HCT116 (cell line): ENCODE measurements around the gene PLOD2. TPM values are rescaled to one million over a fixed set of nuclear protein-coding genes. Genes with fewer than 3 reads are reported as not detected.

Source experiments
- ATAC-seq: fragments of 200-7000 bp; cut with Tn5 transposase; 2 replicates; pipeline ENCODE4 v1.9.1; 2020; ENCODE audit warnings: mild to moderate bottlenecking, moderate library complexity
- BruUV-seq: library from RNA; stranded (reverse); fragments of 400-500 nt; replicated peaks from 2 replicates; lab custom pipeline; 2021; lab: Mats Ljungman, UMichigan
- CTCF ChIA-PET: fragments of 300-600 bp; sonication (Branson Sonifier 250); formaldehyde crosslinking; loops from one replicate; lab custom pipeline; 2021; ENCODE audit warnings: antibody characterized with exemption; lab: Charles Lee
- POLR2A ChIA-PET: fragments of 300-600, 350-600 bp; sonication (Branson Sonifier 250); formaldehyde crosslinking; loops from one replicate; lab custom pipeline; 2021; ENCODE audit warnings: antibody characterized with exemption; lab: Charles Lee
- RAD21 ChIA-PET, 2 experiments: fragments of 300-600 bp; sonication (Branson Sonifier 250); formaldehyde crosslinking; loops; one replicate each; lab custom pipeline; 2023; ENCODE audit warnings: low total read pairs in 2 of 2; ENCODE audit not compliant: uncharacterized antibody in 2 of 2, unreplicated experiment in 2 of 2, low non-redundant PET in 1 of 2; lab: Charles Lee
- DNase-seq: peaks from one replicate; pipeline ENCODE4 v3.0.0-alpha.2; 2010; ENCODE audit warnings: low read depth, low spot score
- H2AFZ ChIP-seq: fragments of 200-600 bp; shearing (Covaris generic), sonication (generic); 2 replicates; pipeline ENCODE4 v1.6.1; 2017; ENCODE audit warnings: low read depth, mixed run types, mixed read lengths, antibody characterized with exemption, low read length; ENCODE audit not compliant: poor library complexity, severe bottlenecking
- H3K27ac ChIP-seq: 2 replicates; pipeline ENCODE4 v1.5.1; 2012; ENCODE audit warnings: low read depth, low read length
- H3K27me3 ChIP-seq: fragments of 200-600 bp; sonication (generic); 2 replicates; pipeline ENCODE4 v1.6.1; 2016; ENCODE audit warnings: mixed run types, low read length, mixed read lengths; ENCODE audit not compliant: insufficient read depth
- H3K36me3 ChIP-seq, 2 experiments: fragments of 200-500 bp in 1 of 2; fragments of 200-600 bp in 1 of 2; sonication (Bioruptor generic) in 1 of 2; sonication (generic) in 1 of 2; 2 replicates each; pipeline versions ENCODE4 v1.5.1 to v1.6.1; 2014 to 2016; ENCODE audit warnings: low read length in 2 of 2, inconsistent platforms in 1 of 2, mixed read lengths in 1 of 2, mixed run types in 1 of 2; ENCODE audit not compliant: insufficient read depth in 2 of 2, control insufficient read depth in 1 of 2
- H3K4me1 ChIP-seq, 2 experiments: fragments of 200-600 bp in 1 of 2; sonication (generic) in 1 of 2; 2 replicates each; pipeline versions ENCODE4 v1.5.1 to v1.6.1; 2012 to 2017; ENCODE audit warnings: low read length in 2 of 2, inconsistent platforms in 1 of 2, mild to moderate bottlenecking in 1 of 2, mixed read lengths in 1 of 2, mixed run types in 1 of 2, moderate library complexity in 1 of 2; ENCODE audit not compliant: insufficient read depth in 2 of 2, control insufficient read depth in 1 of 2
- H3K4me2 ChIP-seq: fragments of 200-600 bp; sonication (generic); 2 replicates; pipeline ENCODE4 v1.6.1; 2017; ENCODE audit warnings: mixed run types, low read length, mixed read lengths
- H3K4me3 ChIP-seq, 2 experiments: fragments of 200-600 bp in 1 of 2; sonication (generic) in 1 of 2; replicated peaks in 1 of 2; 2 replicates each; pipeline ENCODE4 v1.5.1; 2011 to 2016; ENCODE audit warnings: low read length in 2 of 2, control low read depth in 1 of 2, low read depth in 1 of 2, mild to moderate bottlenecking in 1 of 2, mixed read lengths in 1 of 2, mixed run types in 1 of 2
- H3K79me2 ChIP-seq: fragments of 200-600 bp; sonication (generic); 2 replicates; pipeline ENCODE4 v1.6.1; 2017; ENCODE audit warnings: mild to moderate bottlenecking, mixed run types, low read length, moderate library complexity, mixed read lengths; ENCODE audit not compliant: insufficient read depth
- H3K9ac ChIP-seq: fragments of 200-600 bp; sonication (generic); 2 replicates; pipeline ENCODE4 v1.6.1; 2016; ENCODE audit warnings: low read length, mixed read lengths
- H3K9me2 ChIP-seq: fragments of 200-600 bp; sonication (generic), shearing (Covaris generic); 2 replicates; pipeline ENCODE4 v1.6.1; 2017; ENCODE audit warnings: mixed run types, mild to moderate bottlenecking, moderate library complexity; ENCODE audit not compliant: insufficient read depth
- H3K9me3 ChIP-seq, 2 experiments: fragments of 200-500 bp in 1 of 2; fragments of 200-600 bp in 1 of 2; sonication (Bioruptor generic) in 1 of 2; sonication (generic) in 1 of 2; 2 replicates each; pipeline ENCODE4 v1.6.1; 2014 to 2017; ENCODE audit warnings: low read length in 2 of 2, mixed read lengths in 2 of 2, inconsistent platforms in 1 of 2, low read depth in 1 of 2, mild to moderate bottlenecking in 1 of 2, mixed run types in 1 of 2, moderate library complexity in 1 of 2; ENCODE audit not compliant: control insufficient read depth in 1 of 2, insufficient read depth in 1 of 2
- H4K20me1 ChIP-seq: fragments of 200-600 bp; sonication (generic), shearing (Covaris generic); 2 replicates; pipeline ENCODE4 v1.6.1; 2017; ENCODE audit warnings: mixed run types, mild to moderate bottlenecking, moderate library complexity; ENCODE audit not compliant: insufficient read depth
- CBX3 ChIP-seq: IDR thresholded peaks from 2 replicates; pipeline ENCODE4 v1.6.1; 2012; ENCODE audit warnings: low read depth
- CEBPB ChIP-seq: IDR thresholded peaks from 2 replicates; pipeline ENCODE4 v1.6.1; 2012; ENCODE audit warnings: low read depth
- EGR1 ChIP-seq: IDR thresholded peaks from 2 replicates; pipeline ENCODE4 v1.6.1; 2012; ENCODE audit warnings: low read depth
- ELF1 ChIP-seq: IDR thresholded peaks from 2 replicates; pipeline ENCODE4 v1.6.1; 2012; ENCODE audit warnings: low read depth, borderline replicate concordance
- EZH2 ChIP-seq: fragments of 200-600 bp; sonication (generic); IDR thresholded peaks from 2 replicates; pipeline ENCODE4 v1.6.1; 2017; ENCODE audit warnings: antibody characterized with exemption, mixed run types
- EZH2phosphoT487 ChIP-seq: fragments of 200-600 bp; IDR thresholded peaks from 2 replicates; pipeline ENCODE4 v1.6.1; 2018; ENCODE audit warnings: antibody characterized with exemption, borderline replicate concordance
- JUND ChIP-seq: IDR thresholded peaks from 2 replicates; pipeline ENCODE4 v1.6.1; 2012
- RAD21 ChIP-seq: IDR thresholded peaks from 2 replicates; pipeline ENCODE4 v1.6.1; 2012; ENCODE audit warnings: low read depth, mild to moderate bottlenecking
- REST ChIP-seq: IDR thresholded peaks from 2 replicates; pipeline ENCODE4 v1.6.1; 2012; ENCODE audit warnings: low read depth
- SIN3A ChIP-seq: IDR thresholded peaks from 2 replicates; pipeline ENCODE4 v1.6.1; 2012; ENCODE audit warnings: low read depth
- SRF ChIP-seq: IDR thresholded peaks from 2 replicates; pipeline ENCODE4 v1.6.1; 2012; ENCODE audit warnings: low read depth
- ZBTB33 ChIP-seq: IDR thresholded peaks from 2 replicates; pipeline ENCODE4 v1.6.1; 2011; ENCODE audit warnings: mild to moderate bottlenecking, low read length, moderate library complexity; ENCODE audit not compliant: insufficient replicate concordance; ENCODE audit errors: extremely low read depth
- intact Hi-C: fragments of 100-400 bp; cut with micrococcal nuclease; formaldehyde crosslinking; loops from 2 replicates; pipeline ENCODE4 v1.10.0; 2022
- total RNA-seq: library from RNA; stranded (reverse); gene quantifications from one replicate; pipeline ENCODE4 v1.2.1, GENCODE V29; 2021; ENCODE audit not compliant: unreplicated experiment

The PLOD2 gene
- total RNA-seq, 1 experiment from 2014 or later = 25.8 TPM

DNA sequence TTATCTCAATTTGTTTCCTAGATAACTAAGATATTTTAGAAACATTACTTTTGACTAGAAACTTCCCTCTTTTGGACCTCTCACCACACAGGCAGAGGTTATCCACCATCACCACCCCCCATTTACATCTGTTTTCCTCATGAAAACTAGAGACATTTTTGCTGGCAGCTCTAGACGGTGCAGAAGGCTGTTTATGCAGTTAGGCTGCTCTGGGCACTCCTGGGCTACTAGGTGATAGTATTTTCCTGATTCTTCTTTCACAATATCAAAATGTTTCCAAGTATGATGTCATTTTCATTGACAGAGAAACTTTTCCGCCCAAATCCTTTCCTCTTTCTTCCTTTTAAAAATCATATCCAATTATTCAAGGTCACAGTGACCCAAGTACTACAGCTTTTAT, 67.1 kb downstream of the PLOD2 start:
- no peaks in the 10 kb centered on the region for H4K20me1 ChIP-seq
- POLR2A ChIA-PET = no interaction called here
- no peaks in the 10 kb centered on the region for H3K4me1 ChIP-seq
- no peaks in the 10 kb centered on the region for H3K9me2 ChIP-seq
- H2AFZ ChIP-seq = no peak overlapping the region
- no peaks in the 10 kb centered on the region for H3K36me3 ChIP-seq
- CTCF ChIA-PET = no interaction called here
- no TSS peak for BruUV-seq
- no peak overlapping the region for H3K4me3 ChIP-seq
- no peaks in the 10 kb centered on the region for H3K79me2 ChIP-seq
- no peak overlapping the region for H3K27ac ChIP-seq
- ATAC-seq = no peak
- intact Hi-C loops = no loop called here
- H3K9ac ChIP-seq = no peak overlapping the region
- no peaks in the 10 kb centered on the region for H3K9me3 ChIP-seq
- H3K4me2 ChIP-seq = no peak overlapping the region
- RAD21 ChIA-PET = no interaction called here
- H3K27me3 ChIP-seq = no peaks in the 10 kb centered on the region
- TF ChIP-seq JUND (no peak), CEBPB (no peak), EZH2phosphoT487 (no peak), ELF1 (no peak), RAD21 (no peak), SRF (no peak), ZBTB33 (no peak), SIN3A (no peak), EGR1 (no peak), EZH2 (no peak), CBX3 (no peak), REST (no peak)
- DNase-seq = no peak
